ENCODE data around the gene INO80E. TPM values are rescaled to one million over a fixed set of nuclear protein-coding genes. Genes with fewer than 3 reads are reported as not detected.
A peak's percentile ranks its signal among the peaks of the same experiment; 100 is the strongest.

The INO80E gene
- total and polyA plus RNA-seq, 2 donors (not counting 3 experiments of a cell fraction or from before 2014, with no cell fraction given): 42.7 to 76.4 TPM

DNA sequence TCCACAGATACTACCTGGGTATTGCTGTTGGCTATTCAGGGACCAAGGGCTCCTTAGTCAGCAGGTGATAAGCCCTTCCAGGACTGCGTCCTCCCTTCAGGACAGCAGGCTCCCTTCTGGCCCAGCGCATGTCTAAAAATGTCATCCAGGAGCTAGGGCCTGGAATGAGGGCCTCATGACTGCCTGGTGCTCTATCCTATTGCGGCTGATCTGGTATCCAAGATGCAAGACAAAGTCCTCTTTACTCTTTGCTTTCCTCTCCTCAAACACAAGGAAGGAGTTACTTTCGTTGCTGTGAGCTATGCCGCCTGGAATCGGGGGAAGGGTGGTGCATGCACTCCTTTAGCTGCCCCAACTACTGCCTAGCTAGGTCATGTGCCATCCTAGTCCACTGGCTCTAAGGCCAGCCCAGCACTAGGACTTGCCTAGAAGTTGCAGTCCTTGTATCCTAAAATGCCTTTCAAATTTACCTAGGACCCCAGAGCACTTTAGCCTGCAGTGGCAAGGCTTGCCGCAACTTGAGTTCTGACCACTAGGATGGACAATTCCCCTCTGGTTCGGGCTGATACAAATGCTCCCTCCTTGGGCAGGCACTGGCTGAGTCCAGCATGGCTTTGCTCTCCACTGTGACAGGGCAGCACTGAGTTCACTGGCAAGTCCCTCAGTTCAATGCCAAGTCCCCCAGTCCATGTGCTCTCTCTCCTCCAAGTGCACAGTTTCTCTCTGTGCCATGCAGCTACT is 44.2 kb upstream of the INO80E start:
- H3K9ac ChIP-seq (replicated peaks; ENCODE audit: extremely low read depth, insufficient read depth, low read length): no peak overlapping the region
- TF ChIP-seq CTCF (IDR thresholded peaks at IDR 0.05; ENCODE audit: extremely low read depth in 1 of 2, insufficient read depth in 1 of 2, low read depth in 1 of 2, low read length in 2 of 2) (peak in 1 of 2 donors; percentile 1), JUN (IDR thresholded peaks at IDR 0.05; ENCODE audit: borderline replicate concordance, insufficient read depth, insufficient read length, low read depth) (no peak)
- no TSS peak for BruUV-seq (replicated peaks)
- no peaks in the 10 kb centered on the region for H3K4me1 ChIP-seq (ENCODE audit: control insufficient read depth, extremely low read depth, insufficient read depth, low read length)
- no peaks in the 10 kb centered on the region for H3K9me3 ChIP-seq (replicated peaks; ENCODE audit: control insufficient read depth, insufficient read depth, low read length)
- dilution Hi-C loops (cut with MboI; ENCODE audit: extremely low pct_ligation_motif_present, low sequenced_read_pairs) (no loop called here), intact Hi-C loops (cut with micrococcal nuclease) (no loop called here)
- no peak overlapping the region for H3K4me3 ChIP-seq (replicated peaks in 1 of 3; ENCODE audit: insufficient read depth in 1 of 3, low read depth in 1 of 3, low read length in 3 of 3)
- no peak overlapping the region for H3K27ac ChIP-seq (ENCODE audit: insufficient read depth, low read depth, low read length)
- ChIA-PET POLR2A (no interaction called here), CTCF (interaction anchor here (1.0 to 1.7 kb wide), 3 partner anchors 9 to 104 kb away, joined by 3 to 8 read pairs (median 5); partner anchors contain the start of gene TMEM219)
- no peak overlapping the region for H2AFZ ChIP-seq (ENCODE audit: low read depth, low read length)
- H3K27me3 ChIP-seq (ENCODE audit: control insufficient read depth in 2 of 2, insufficient read depth in 2 of 2, low read length in 2 of 2): no peaks in the 10 kb centered on the region
- no peak for DNase-seq (ENCODE audit: low read depth, low spot score)
- H3K79me2 ChIP-seq (ENCODE audit: control insufficient read depth, insufficient read depth, low read length): no peaks in the 10 kb centered on the region
- FAIRE-seq: no peak
- H3K36me3 ChIP-seq (ENCODE audit: control insufficient read depth in 2 of 2, extremely low read depth in 1 of 2, insufficient read depth in 2 of 2, low read length in 2 of 2): no peaks in the 10 kb centered on the region
- H4K20me1 ChIP-seq (replicated peaks; ENCODE audit: control insufficient read depth, extremely low read depth, insufficient read depth, low read length): no peaks in the 10 kb centered on the region
- no peak overlapping the region for H3K4me2 ChIP-seq (ENCODE audit: insufficient read depth, low read length)
- no peaks in the 10 kb centered on the region for H3K9me1 ChIP-seq (replicated peaks; ENCODE audit: control insufficient read depth, extremely low read depth, insufficient read depth, low read length)

DNA sequence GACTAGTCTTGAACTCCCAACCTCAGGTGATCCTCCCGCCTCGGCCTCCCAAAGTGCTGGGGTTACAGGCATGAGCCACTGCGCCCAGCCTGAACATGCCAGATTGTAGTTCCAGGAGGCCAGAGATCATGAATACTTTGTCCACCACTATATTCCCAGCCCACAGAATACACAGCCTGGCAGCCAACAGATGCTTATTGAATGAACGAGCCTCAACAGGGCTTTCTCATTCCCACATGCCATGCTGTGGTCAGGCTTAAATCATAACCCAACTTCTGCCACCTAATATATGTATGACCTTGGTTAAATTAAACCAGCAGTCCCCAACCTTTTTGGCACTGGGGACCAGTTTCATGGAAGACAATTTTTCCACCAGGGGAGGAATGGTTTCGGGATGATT is 37.3 kb upstream of the INO80E start:
- Histone ChIP-seq H3K4me2 (ENCODE audit: insufficient read depth, low read length) (no peak overlapping the region), H3K9ac (replicated peaks; ENCODE audit: extremely low read depth, insufficient read depth, low read length) (no peak overlapping the region), H4K20me1 (replicated peaks; ENCODE audit: control insufficient read depth, extremely low read depth, insufficient read depth, low read length) (no peaks in the 10 kb centered on the region), H3K27ac (ENCODE audit: insufficient read depth, low read depth, low read length) (no peak overlapping the region), H3K4me3 (replicated peaks in 1 of 3; ENCODE audit: insufficient read depth in 1 of 3, low read depth in 1 of 3, low read length in 3 of 3) (no peak overlapping the region), H3K79me2 (ENCODE audit: control insufficient read depth, insufficient read depth, low read length) (peaks cover 2% of the 10 kb centered on the region), H3K36me3 (ENCODE audit: control insufficient read depth in 2 of 2, extremely low read depth in 1 of 2, insufficient read depth in 2 of 2, low read length in 2 of 2) (no peaks in the 10 kb centered on the region), H3K4me1 (ENCODE audit: control insufficient read depth, extremely low read depth, insufficient read depth, low read length) (peaks cover 15% of the 10 kb centered on the region), H3K9me1 (replicated peaks; ENCODE audit: control insufficient read depth, extremely low read depth, insufficient read depth, low read length) (no peaks in the 10 kb centered on the region), H3K9me3 (replicated peaks; ENCODE audit: control insufficient read depth, insufficient read depth, low read length) (no peaks in the 10 kb centered on the region), H2AFZ (ENCODE audit: low read depth, low read length) (no peak overlapping the region), H3K27me3 (ENCODE audit: control insufficient read depth in 2 of 2, insufficient read depth in 2 of 2, low read length in 2 of 2) (no peaks in the 10 kb centered on the region)
- TF ChIP-seq EZH2 (IDR thresholded peaks at IDR 0.05; ENCODE audit: borderline replicate concordance, low read depth, low read length, severe bottlenecking) (no peak), MYC (IDR thresholded peaks at IDR 0.05; ENCODE audit: low read depth, low read length) (no peak), FOS (IDR thresholded peaks at IDR 0.05; ENCODE audit: borderline replicate concordance, insufficient read depth, low read length) (no peak), POLR2A (IDR thresholded peaks at IDR 0.05; ENCODE audit: low read depth, low read length) (no peak), CTCF (IDR thresholded peaks at IDR 0.05; ENCODE audit: extremely low read depth in 1 of 2, insufficient read depth in 1 of 2, low read depth in 1 of 2, low read length in 2 of 2) (no peak), GATA2 (IDR thresholded peaks at IDR 0.05; ENCODE audit: insufficient read depth, insufficient read length, low read depth, low read length) (no peak), JUN (IDR thresholded peaks at IDR 0.05; ENCODE audit: borderline replicate concordance, insufficient read depth, insufficient read length, low read depth) (no peak), POLR2AphosphoS5 (IDR thresholded peaks at IDR 0.05; ENCODE audit: insufficient read depth, low read depth, low read length) (no peak)
- TF ChIP-seq, protein P1, sequence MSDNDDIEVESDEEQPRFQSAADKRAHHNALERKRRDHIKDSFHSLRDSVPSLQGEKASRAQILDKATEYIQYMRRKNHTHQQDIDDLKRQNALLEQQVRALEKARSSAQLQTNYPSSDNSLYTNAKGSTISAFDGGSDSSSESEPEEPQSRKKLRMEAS (IDR thresholded peaks at IDR 0.05; ENCODE audit: insufficient read depth, insufficient read length): no peak
- no TSS peak for BruUV-seq (replicated peaks)
- DNase-seq (ENCODE audit: low read depth, low spot score): no peak
- dilution Hi-C loops (cut with MboI; ENCODE audit: extremely low pct_ligation_motif_present, low sequenced_read_pairs): no loop called here
- intact Hi-C loops (cut with micrococcal nuclease): no loop called here
- POLR2A ChIA-PET: interaction anchor here (0.7 kb wide), 1 partner anchor 111 kb away, joined by 5 read pairs; no protein-coding TSS in a partner anchor
- CTCF ChIA-PET: no interaction called here
- FAIRE-seq: no peak

All from endothelial cell of umbilical vein (primary cell).